Neutrophil (primary cell): ENCODE data around the gene RADIL.

Experiments
- H3K27ac ChIP-seq: fragments of 200-600 bp; sonication (generic); 2 replicates; pipeline ENCODE4 v1.5.1; 2016; ENCODE audit warnings: mild to moderate bottlenecking, moderate library complexity
- H3K27me3 ChIP-seq: fragments of 200-600 bp; sonication (generic); 2 replicates; pipeline ENCODE4 v1.6.0; 2016; ENCODE audit warnings: mild to moderate bottlenecking
- H3K36me3 ChIP-seq: fragments of 200-600 bp; sonication (generic); 2 replicates; pipeline ENCODE4 v1.5.1; 2017
- H3K4me1 ChIP-seq, 2 experiments: fragments of 200-600 bp in 1 of 2; sonication (generic) in 1 of 2; 1 replicate in 1 of 2; 2 replicates in 1 of 2; pipeline versions ENCODE4 v1.5.1 to v1.6.1; 2013 to 2016; ENCODE audit warnings: low read depth in 1 of 2, low read length in 1 of 2, mild to moderate bottlenecking in 1 of 2, moderate library complexity in 1 of 2; ENCODE audit not compliant: control insufficient read depth in 1 of 2, insufficient read depth in 1 of 2
- H3K4me3 ChIP-seq, 2 experiments: fragments of 200-600 bp in 1 of 2; sonication (generic) in 1 of 2; 1 replicate in 1 of 2; 2 replicates in 1 of 2; pipeline ENCODE4 v1.5.1; 2013 to 2016; ENCODE audit warnings: low read depth in 1 of 2, low read length in 1 of 2, mild to moderate bottlenecking in 1 of 2, moderate library complexity in 1 of 2
- H3K9me3 ChIP-seq: fragments of 200-600 bp; sonication (generic); 2 replicates; pipeline ENCODE4 v1.5.1; 2016
- TF ChIP-seq, protein P1 (sequence below): fragments of 200-600 bp; sonication (generic); IDR thresholded peaks from 2 replicates; pipeline ENCODE4 v1.5.1; 2016; ENCODE audit warnings: antibody characterized with exemption

Gene RADIL

GRCh38 chr7:4875391-4875790 is 8.1 kb downstream of the RADIL start:
- Histone ChIP-seq H3K36me3 (no peaks in the 10 kb centered on the region), H3K4me1 (no peaks in the 10 kb centered on the region), H3K27ac (no peak overlapping the region), H3K4me3 (no peak overlapping the region), H3K9me3 (no peaks in the 10 kb centered on the region), H3K27me3 (peaks cover 40% of the 10 kb centered on the region)
- TF ChIP-seq, protein P1, sequence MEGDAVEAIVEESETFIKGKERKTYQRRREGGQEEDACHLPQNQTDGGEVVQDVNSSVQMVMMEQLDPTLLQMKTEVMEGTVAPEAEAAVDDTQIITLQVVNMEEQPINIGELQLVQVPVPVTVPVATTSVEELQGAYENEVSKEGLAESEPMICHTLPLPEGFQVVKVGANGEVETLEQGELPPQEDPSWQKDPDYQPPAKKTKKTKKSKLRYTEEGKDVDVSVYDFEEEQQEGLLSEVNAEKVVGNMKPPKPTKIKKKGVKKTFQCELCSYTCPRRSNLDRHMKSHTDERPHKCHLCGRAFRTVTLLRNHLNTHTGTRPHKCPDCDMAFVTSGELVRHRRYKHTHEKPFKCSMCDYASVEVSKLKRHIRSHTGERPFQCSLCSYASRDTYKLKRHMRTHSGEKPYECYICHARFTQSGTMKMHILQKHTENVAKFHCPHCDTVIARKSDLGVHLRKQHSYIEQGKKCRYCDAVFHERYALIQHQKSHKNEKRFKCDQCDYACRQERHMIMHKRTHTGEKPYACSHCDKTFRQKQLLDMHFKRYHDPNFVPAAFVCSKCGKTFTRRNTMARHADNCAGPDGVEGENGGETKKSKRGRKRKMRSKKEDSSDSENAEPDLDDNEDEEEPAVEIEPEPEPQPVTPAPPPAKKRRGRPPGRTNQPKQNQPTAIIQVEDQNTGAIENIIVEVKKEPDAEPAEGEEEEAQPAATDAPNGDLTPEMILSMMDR: no peak

DNA sequence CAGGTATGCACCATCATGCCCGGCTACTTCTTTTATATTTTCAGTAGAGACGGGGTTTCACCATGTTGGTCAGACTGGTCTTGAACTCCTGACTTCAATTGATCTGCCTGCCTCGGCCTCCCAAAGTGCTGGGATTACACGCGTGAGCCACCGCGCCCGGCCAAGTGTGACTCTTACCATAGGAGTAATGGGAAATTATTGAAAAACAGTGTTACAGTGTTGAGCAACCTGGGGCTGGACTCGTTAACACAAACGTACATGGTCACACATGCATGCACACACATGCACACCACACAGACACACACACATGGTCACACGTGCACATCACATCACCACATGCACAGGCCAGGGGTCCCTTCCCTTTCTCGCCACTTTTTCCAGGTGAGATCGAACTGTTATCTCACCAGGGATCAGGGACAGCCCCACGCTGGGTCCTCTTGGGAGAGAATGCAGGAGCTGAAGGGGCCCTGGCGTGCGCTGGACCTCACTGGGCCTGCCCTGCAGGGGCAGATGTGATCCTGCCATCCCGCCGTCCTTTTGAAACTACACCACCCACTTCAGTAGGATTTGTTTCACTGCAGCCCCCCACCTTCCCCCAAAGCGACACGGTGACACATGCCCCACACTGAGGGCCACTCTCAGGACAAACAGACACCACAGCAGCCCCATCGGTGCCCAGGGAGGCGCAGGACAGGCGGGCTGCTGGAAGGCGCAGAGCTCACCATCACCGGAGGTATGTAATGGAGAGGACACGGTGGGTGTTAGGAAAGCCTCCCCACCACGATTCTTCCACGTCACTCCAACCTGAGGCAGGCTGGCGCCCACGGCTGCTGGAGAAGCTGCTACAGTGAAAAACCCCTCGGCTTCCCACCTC is 10.2 kb downstream of the RADIL start:
- no peaks in the 10 kb centered on the region for H3K9me3 ChIP-seq
- H3K27ac ChIP-seq: no peak overlapping the region
- TF ChIP-seq, protein P1: no peak
- H3K36me3 ChIP-seq: no peaks in the 10 kb centered on the region
- H3K27me3 ChIP-seq: peaks cover 37% of the 10 kb centered on the region
- H3K4me3 ChIP-seq: no peak overlapping the region
- no peaks in the 10 kb centered on the region for H3K4me1 ChIP-seq

- no peaks in the 10 kb centered on the region for H3K36me3 ChIP-seq
- no peaks in the 10 kb centered on the region for H3K9me3 ChIP-seq
- H3K27me3 ChIP-seq: peaks cover 37% of the 10 kb centered on the region
- no peak overlapping the region for H3K27ac ChIP-seq
- no peaks in the 10 kb centered on the region for H3K4me1 ChIP-seq
- TF ChIP-seq, protein P1: no peak
- no peak overlapping the region for H3K4me3 ChIP-seq
These were observed 11.4 kb downstream of the RADIL start for GRCh38 chr7:4871930-4872675.

DNA sequence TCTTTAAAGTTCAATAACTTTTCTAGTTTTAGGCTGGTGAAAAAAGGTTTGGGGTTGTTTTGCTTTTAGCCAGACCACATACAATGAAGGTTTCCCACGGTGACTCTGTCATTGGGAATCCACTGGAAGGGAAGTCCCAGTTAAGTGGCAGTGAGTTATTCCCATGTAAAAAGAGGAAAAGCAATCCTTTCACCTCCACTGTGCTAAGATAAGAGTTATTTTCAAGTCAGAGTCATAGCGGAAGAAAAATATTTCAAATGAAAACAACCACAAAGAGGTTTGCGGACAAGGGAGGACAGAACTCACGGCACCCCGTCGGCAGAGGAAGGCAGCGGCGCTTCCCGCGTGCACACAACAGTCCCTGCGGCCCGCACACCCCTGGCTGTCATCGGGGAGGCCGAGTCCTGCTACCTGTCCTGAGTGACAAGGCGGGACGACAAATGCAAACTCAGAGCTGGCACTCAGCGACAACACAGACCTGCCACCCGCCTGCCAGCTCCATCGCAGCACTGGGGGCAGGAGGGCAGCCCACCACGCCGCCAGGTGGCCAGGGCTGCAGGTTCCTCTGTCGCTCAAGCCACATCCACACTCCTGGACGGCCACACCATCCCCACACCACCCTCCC is 12.3 kb downstream of the RADIL start:
- peaks cover 37% of the 10 kb centered on the region for H3K27me3 ChIP-seq
- TF ChIP-seq, protein P1: no peak
- no peaks in the 10 kb centered on the region for H3K9me3 ChIP-seq
- no peak overlapping the region for H3K4me3 ChIP-seq
- no peak overlapping the region for H3K27ac ChIP-seq
- H3K4me1 ChIP-seq: no peaks in the 10 kb centered on the region
- no peaks in the 10 kb centered on the region for H3K36me3 ChIP-seq

GRCh38 chr7:4868493-4868892 is 15.0 kb downstream of the RADIL start:
- H3K4me1 ChIP-seq: no peaks in the 10 kb centered on the region
- H3K27me3 ChIP-seq: peaks cover 58% of the 10 kb centered on the region
- no peaks in the 10 kb centered on the region for H3K36me3 ChIP-seq
- no peak overlapping the region for H3K4me3 ChIP-seq
- H3K9me3 ChIP-seq: no peaks in the 10 kb centered on the region
- no peak overlapping the region for H3K27ac ChIP-seq
- TF ChIP-seq, protein P1: no peak
